HCT116 (cell line): ENCODE data around the gene TNKS2. TPM values are rescaled to one million over a fixed set of nuclear protein-coding genes. Genes with fewer than 3 reads are reported as not detected.

Experiments
- ATAC-seq: fragments of 200-7000 bp; cut with Tn5 transposase; 2 replicates; pipeline ENCODE4 v1.9.1; 2020; ENCODE audit warnings: mild to moderate bottlenecking, moderate library complexity
- BruUV-seq: library from RNA; stranded (reverse); fragments of 400-500 nt; replicated peaks from 2 replicates; lab custom pipeline; 2021; lab: Mats Ljungman, UMichigan
- CTCF ChIA-PET: fragments of 300-600 bp; sonication (Branson Sonifier 250); formaldehyde crosslinking; loops from one replicate; lab custom pipeline; 2021; ENCODE audit warnings: antibody characterized with exemption; lab: Charles Lee
- POLR2A ChIA-PET: fragments of 300-600, 350-600 bp; sonication (Branson Sonifier 250); formaldehyde crosslinking; loops from one replicate; lab custom pipeline; 2021; ENCODE audit warnings: antibody characterized with exemption; lab: Charles Lee
- RAD21 ChIA-PET, 2 experiments: fragments of 300-600 bp; sonication (Branson Sonifier 250); formaldehyde crosslinking; loops; one replicate each; lab custom pipeline; 2023; ENCODE audit warnings: low total read pairs in 2 of 2; ENCODE audit not compliant: uncharacterized antibody in 2 of 2, unreplicated experiment in 2 of 2, low non-redundant PET in 1 of 2; lab: Charles Lee
- DNase-seq: peaks from one replicate; pipeline ENCODE4 v3.0.0-alpha.2; 2010; ENCODE audit warnings: low read depth, low spot score
- H2AFZ ChIP-seq: fragments of 200-600 bp; shearing (Covaris generic), sonication (generic); 2 replicates; pipeline ENCODE4 v1.6.1; 2017; ENCODE audit warnings: low read depth, mixed run types, mixed read lengths, antibody characterized with exemption, low read length; ENCODE audit not compliant: poor library complexity, severe bottlenecking
- H3K27ac ChIP-seq: 2 replicates; pipeline ENCODE4 v1.5.1; 2012; ENCODE audit warnings: low read depth, low read length
- H3K27me3 ChIP-seq: fragments of 200-600 bp; sonication (generic); 2 replicates; pipeline ENCODE4 v1.6.1; 2016; ENCODE audit warnings: mixed run types, low read length, mixed read lengths; ENCODE audit not compliant: insufficient read depth
- H3K36me3 ChIP-seq, 2 experiments: fragments of 200-500 bp in 1 of 2; fragments of 200-600 bp in 1 of 2; sonication (Bioruptor generic) in 1 of 2; sonication (generic) in 1 of 2; 2 replicates each; pipeline versions ENCODE4 v1.5.1 to v1.6.1; 2014 to 2016; ENCODE audit warnings: low read length in 2 of 2, inconsistent platforms in 1 of 2, mixed read lengths in 1 of 2, mixed run types in 1 of 2; ENCODE audit not compliant: insufficient read depth in 2 of 2, control insufficient read depth in 1 of 2
- H3K4me1 ChIP-seq, 2 experiments: fragments of 200-600 bp in 1 of 2; sonication (generic) in 1 of 2; 2 replicates each; pipeline versions ENCODE4 v1.5.1 to v1.6.1; 2012 to 2017; ENCODE audit warnings: low read length in 2 of 2, inconsistent platforms in 1 of 2, mild to moderate bottlenecking in 1 of 2, mixed read lengths in 1 of 2, mixed run types in 1 of 2, moderate library complexity in 1 of 2; ENCODE audit not compliant: insufficient read depth in 2 of 2, control insufficient read depth in 1 of 2
- H3K4me2 ChIP-seq: fragments of 200-600 bp; sonication (generic); 2 replicates; pipeline ENCODE4 v1.6.1; 2017; ENCODE audit warnings: mixed run types, low read length, mixed read lengths
- H3K4me3 ChIP-seq, 2 experiments: fragments of 200-600 bp in 1 of 2; sonication (generic) in 1 of 2; replicated peaks in 1 of 2; 2 replicates each; pipeline ENCODE4 v1.5.1; 2011 to 2016; ENCODE audit warnings: low read length in 2 of 2, control low read depth in 1 of 2, low read depth in 1 of 2, mild to moderate bottlenecking in 1 of 2, mixed read lengths in 1 of 2, mixed run types in 1 of 2
- H3K79me2 ChIP-seq: fragments of 200-600 bp; sonication (generic); 2 replicates; pipeline ENCODE4 v1.6.1; 2017; ENCODE audit warnings: mild to moderate bottlenecking, mixed run types, low read length, moderate library complexity, mixed read lengths; ENCODE audit not compliant: insufficient read depth
- H3K9ac ChIP-seq: fragments of 200-600 bp; sonication (generic); 2 replicates; pipeline ENCODE4 v1.6.1; 2016; ENCODE audit warnings: low read length, mixed read lengths
- H3K9me2 ChIP-seq: fragments of 200-600 bp; sonication (generic), shearing (Covaris generic); 2 replicates; pipeline ENCODE4 v1.6.1; 2017; ENCODE audit warnings: mixed run types, mild to moderate bottlenecking, moderate library complexity; ENCODE audit not compliant: insufficient read depth
- H3K9me3 ChIP-seq, 2 experiments: fragments of 200-500 bp in 1 of 2; fragments of 200-600 bp in 1 of 2; sonication (Bioruptor generic) in 1 of 2; sonication (generic) in 1 of 2; 2 replicates each; pipeline ENCODE4 v1.6.1; 2014 to 2017; ENCODE audit warnings: low read length in 2 of 2, mixed read lengths in 2 of 2, inconsistent platforms in 1 of 2, low read depth in 1 of 2, mild to moderate bottlenecking in 1 of 2, mixed run types in 1 of 2, moderate library complexity in 1 of 2; ENCODE audit not compliant: control insufficient read depth in 1 of 2, insufficient read depth in 1 of 2
- H4K20me1 ChIP-seq: fragments of 200-600 bp; sonication (generic), shearing (Covaris generic); 2 replicates; pipeline ENCODE4 v1.6.1; 2017; ENCODE audit warnings: mixed run types, mild to moderate bottlenecking, moderate library complexity; ENCODE audit not compliant: insufficient read depth
- EGR1 ChIP-seq: IDR thresholded peaks from 2 replicates; pipeline ENCODE4 v1.6.1; 2012; ENCODE audit warnings: low read depth
- ELF1 ChIP-seq: IDR thresholded peaks from 2 replicates; pipeline ENCODE4 v1.6.1; 2012; ENCODE audit warnings: low read depth, borderline replicate concordance
- POLR2A ChIP-seq: IDR thresholded peaks from 2 replicates; pipeline ENCODE4 v1.7.0; 2011; ENCODE audit warnings: borderline replicate concordance; ENCODE audit not compliant: insufficient read depth, insufficient read length; ENCODE audit errors: extremely low read depth
- YY1 ChIP-seq: IDR thresholded peaks from 2 replicates; pipeline ENCODE4 v1.6.1; 2011; ENCODE audit warnings: low read length, low read depth, moderate library complexity, mild to moderate bottlenecking; ENCODE audit not compliant: insufficient replicate concordance; ENCODE audit errors: extremely low read depth
- ZFX ChIP-seq: fragments of 450-650 bp; IDR thresholded peaks from 2 replicates; pipeline ENCODE4 v1.6.1; 2017
- intact Hi-C: fragments of 100-400 bp; cut with micrococcal nuclease; formaldehyde crosslinking; loops from 2 replicates; pipeline ENCODE4 v1.10.0; 2022
- total RNA-seq: library from RNA; stranded (reverse); gene quantifications from one replicate; pipeline ENCODE4 v1.2.1, GENCODE V29; 2021; ENCODE audit not compliant: unreplicated experiment

TNKS2 gene
- total RNA-seq, 1 experiment from 2014 or later = 20.7 TPM

DNA sequence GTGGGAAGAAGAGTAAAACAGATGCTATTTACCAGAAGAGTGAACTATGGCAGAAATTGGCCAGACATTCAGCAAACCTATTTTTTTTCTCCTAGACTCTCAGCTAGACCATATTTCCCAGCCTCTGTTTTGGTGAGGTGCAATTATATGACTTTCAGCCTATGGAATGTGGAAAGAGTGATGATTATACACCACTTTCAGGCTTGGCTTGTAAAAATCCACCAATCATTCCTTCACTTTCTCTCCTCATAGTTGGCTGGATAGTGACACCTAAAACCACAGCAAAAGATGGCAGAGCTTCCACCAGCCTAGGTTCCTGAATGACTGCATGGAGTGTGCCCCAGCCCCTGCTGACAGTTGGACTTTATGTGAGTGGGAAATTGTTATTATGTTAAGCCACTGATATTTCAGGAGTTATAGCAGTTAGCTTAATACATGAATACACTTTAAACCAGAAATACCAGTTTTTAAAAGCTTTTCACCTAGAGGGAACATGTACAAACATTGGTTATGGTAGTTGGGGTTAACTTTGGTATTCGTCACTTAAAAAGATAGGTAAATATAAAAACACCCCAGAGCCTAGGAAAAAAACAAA, 19.1 kb upstream of the TNKS2 start:
- intact Hi-C loops = no loop called here
- TF ChIP-seq YY1 (no peak), ZFX (no peak), EGR1 (no peak), POLR2A (no peak)
- TF ChIP-seq, all 23 proteins: peak for 0
- Histone ChIP-seq H3K9me2 (no peaks in the 10 kb centered on the region), H3K27ac (no peak overlapping the region), H3K27me3 (no peaks in the 10 kb centered on the region), H3K4me3 (no peak overlapping the region), H2AFZ (no peak overlapping the region), H3K36me3 (no peaks in the 10 kb centered on the region), H3K79me2 (no peaks in the 10 kb centered on the region), H3K4me1 (no peaks in the 10 kb centered on the region), H4K20me1 (no peaks in the 10 kb centered on the region), H3K4me2 (no peak overlapping the region), H3K9ac (no peak overlapping the region), H3K9me3 (no peaks in the 10 kb centered on the region)
- no TSS peak for BruUV-seq
- POLR2A ChIA-PET = interaction anchor here (0.6 kb wide), 1 partner anchor 114 kb away, joined by 3 read pairs; no protein-coding TSS in a partner anchor
- RAD21 ChIA-PET = no interaction called here
- CTCF ChIA-PET = no interaction called here
- ATAC-seq (no peak), DNase-seq (no peak)

DNA sequence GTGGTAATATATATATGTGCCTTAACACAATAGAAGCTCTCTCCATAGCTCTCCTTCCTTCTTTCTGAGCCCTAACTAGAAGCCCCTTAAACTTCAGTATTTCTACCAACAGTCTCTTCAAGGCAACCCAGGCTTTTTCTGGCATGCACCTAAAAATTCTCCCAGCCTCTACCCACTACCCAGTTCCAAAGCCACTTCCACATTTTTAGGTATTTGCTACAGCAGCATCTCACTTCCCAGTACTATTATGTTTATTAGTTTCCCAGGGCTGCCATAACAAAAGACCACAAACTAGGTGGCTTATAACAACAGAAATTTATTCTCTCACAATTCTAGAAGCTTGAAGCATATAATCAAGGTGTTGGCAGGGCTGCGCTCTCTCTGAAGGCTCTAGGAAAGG, 15.7 kb upstream of the TNKS2 start:
- BruUV-seq = no TSS peak

More for the DNA sequence above, 15.7 kb upstream of the TNKS2 start:
- intact Hi-C loops = no loop called here
- H3K9me3 ChIP-seq = no peaks in the 10 kb centered on the region
- DNase-seq = no peak
- H3K36me3 ChIP-seq = no peaks in the 10 kb centered on the region
- no peaks in the 10 kb centered on the region for H3K27me3 ChIP-seq
- no peak for ATAC-seq
- no peak for TF ChIP-seq ELF1
- no peak overlapping the region for H3K27ac ChIP-seq
- H3K79me2 ChIP-seq = no peaks in the 10 kb centered on the region
- H3K9ac ChIP-seq = no peak overlapping the region
- no peak overlapping the region for H3K4me2 ChIP-seq
- H2AFZ ChIP-seq = no peak overlapping the region
- POLR2A ChIA-PET = no interaction called here
- no peaks in the 10 kb centered on the region for H4K20me1 ChIP-seq
- H3K4me1 ChIP-seq = no peaks in the 10 kb centered on the region
- CTCF ChIA-PET = no interaction called here
- H3K9me2 ChIP-seq = no peaks in the 10 kb centered on the region
- RAD21 ChIA-PET = no interaction called here
- H3K4me3 ChIP-seq = no peak overlapping the region
